Stimulated activated CD8-positive, alpha-beta memory T cell treated with anti-CD3 and anti-CD28 coated beads, Interleukin-4, amount 100 ng/mL, for 24 hours (primary cell): ENCODE data around the gene DEPP1.
A peak's percentile ranks its signal among the peaks of the same experiment; 100 is the strongest.
"Not testable (repeated sequence)": the region's sequence is repeated elsewhere in the genome, so short reads cannot be mapped to it uniquely, and the experiment has no call there.

Experiments used
- DNase-seq: peaks from one replicate; pipeline ENCODE4 v3.0.0-alpha.2; 2020; ENCODE audit warnings: low read depth

DEPP1 gene

GRCh38 chr10:44978570-44979280, at the start of gene DEPP1:
Gene DEPP1 (minus strand): TSS chr10:44978809. CDS start chr10:44978030, 779 bp downstream.
- DNase-seq: no peak

- DNase-seq: no peak
These were observed 44.8 kb upstream of the DEPP1 start for GRCh38 chr10:45023426-45023825.

GRCh38 chr10:45015590-45015989, 37.0 kb upstream of the DEPP1 start:
- no peak for DNase-seq

- not testable (repeated sequence) for DNase-seq
These were observed 35.9 kb upstream of the DEPP1 start for GRCh38 chr10:45014557-45014956.

- no peak for DNase-seq
These were observed 30.0 kb upstream of the DEPP1 start for GRCh38 chr10:45008524-45009161.

GRCh38 chr10:45006276-45007030, 27.8 kb upstream of the DEPP1 start:
- DNase-seq: no peak

GRCh38 chr10:45005284-45005683, 26.7 kb upstream of the DEPP1 start:
- DNase-seq: no peak

GRCh38 chr10:45004661-45005060, 26.1 kb upstream of the DEPP1 start:
- DNase-seq: no peak

- DNase-seq: no peak
These were observed 24.9 kb upstream of the DEPP1 start for GRCh38 chr10:45003432-45004000.

GRCh38 chr10:45001381-45002148, 23.0 kb upstream of the DEPP1 start:
- DNase-seq: peak; percentile 22

GRCh38 chr10:45000752-45001380, 22.3 kb upstream of the DEPP1 start, which contains the start of gene ZNF22:
Gene ZNF22 (plus strand): TSS chr10:45000923. CDS start chr10:45003369, 2,446 bp downstream.
- peak; percentile 62 for DNase-seq

GRCh38 chr10:45000138-45000751, 21.6 kb upstream of the DEPP1 start:
- DNase-seq: no peak

- DNase-seq: no peak
These were observed 19.6 kb upstream of the DEPP1 start for GRCh38 chr10:44998146-44998631.

GRCh38 chr10:44997105-44997748, 18.6 kb upstream of the DEPP1 start:
- DNase-seq: no peak

- no peak for DNase-seq
These were observed 17.5 kb upstream of the DEPP1 start for GRCh38 chr10:44995914-44996669.

GRCh38 chr10:44995581-44995913, 16.9 kb upstream of the DEPP1 start:
- no peak for DNase-seq

GRCh38 chr10:44994752-44995530, 16.3 kb upstream of the DEPP1 start:
- DNase-seq: no peak

- no peak for DNase-seq
These were observed 15.5 kb upstream of the DEPP1 start for GRCh38 chr10:44993922-44994751.
